ENCODE measurements around the gene COL18A1.

DNA sequence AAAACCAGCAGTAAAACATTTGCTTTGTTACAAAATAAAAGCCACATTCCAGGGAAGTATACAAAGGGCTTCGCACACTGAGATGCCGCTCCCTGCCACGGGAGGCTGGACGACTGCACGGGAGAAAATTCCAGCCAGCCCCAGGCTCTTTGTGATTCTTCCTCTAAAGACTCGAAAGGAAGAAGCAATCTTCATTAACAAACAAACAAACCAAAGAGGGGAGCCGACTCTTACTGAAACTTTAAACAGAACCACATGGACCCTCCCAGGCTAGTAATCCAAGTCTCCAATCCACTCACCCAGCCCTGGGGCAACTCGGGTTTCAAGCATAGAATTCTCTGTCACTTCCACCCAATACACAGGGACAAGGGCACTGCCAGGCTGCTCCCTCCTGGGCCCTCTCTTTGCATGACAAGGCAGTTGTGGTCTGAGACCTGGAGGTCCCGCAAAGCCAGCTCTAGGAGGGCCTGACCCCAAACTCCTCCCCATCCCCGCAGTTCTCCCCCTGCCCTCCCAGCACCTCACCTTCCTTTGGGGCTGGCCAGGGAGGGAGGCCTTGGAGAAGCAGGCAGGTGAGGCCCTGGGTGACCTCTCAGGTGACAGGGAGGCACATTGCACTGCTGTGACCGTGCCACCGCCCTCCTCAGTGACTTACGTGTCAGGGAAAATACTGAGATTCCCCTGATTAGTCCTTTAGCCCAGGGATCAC lies 26.6 kb upstream of the COL18A1 start:
- TF ChIP-seq POLR2A (IDR thresholded peaks at IDR 0.05; ENCODE audit: low read length) = no peak
- no peak for TF ChIP-seq GATA1 (IDR thresholded peaks at IDR 0.05; ENCODE audit: low read depth, low read length)

Measured in erythroblast (primary cell).